ENCODE results near the gene SOX10. TPM values are rescaled to one million over a fixed set of nuclear protein-coding genes. Genes with fewer than 3 reads are reported as not detected.

SOX10 gene
- total and polyA plus RNA-seq, 2 of the 4 experiments (the other 2 are of a cell fraction), result not detected

GRCh38 chr22:38030311-38031133, 46.2 kb upstream of the SOX10 start (continued):
- TF ChIP-seq RFX5 (IDR thresholded peaks at IDR 0.05; ENCODE audit: low read depth, low read length), result no peak

- no peak overlapping the region for H4K91ac ChIP-seq (ENCODE audit: insufficient read depth, low read depth, low read length)
- no peak overlapping the region for H2BK120ac ChIP-seq (ENCODE audit: low read depth, low read length)
- no peak overlapping the region for H4K5ac ChIP-seq (ENCODE audit: low read depth, low read length)
- no peak overlapping the region for H2AFZ ChIP-seq (replicated peaks; ENCODE audit: low read length, poor library complexity)
- H3K9me3 ChIP-seq (ENCODE audit: control insufficient read depth, insufficient read depth, low read length), result no peaks in the 10 kb centered on the region
- no peak overlapping the region for H4K8ac ChIP-seq (ENCODE audit: low read depth in 2 of 2, low read length in 2 of 2)
- H3K9ac ChIP-seq (ENCODE audit: low read depth, low read length), result no peak overlapping the region
- H3K23ac ChIP-seq (ENCODE audit: low read depth, low read length), result no peak overlapping the region
- H3K9me1 ChIP-seq (ENCODE audit: insufficient read depth, low read length), result peaks cover 10% of the 10 kb centered on the region
- POLR2A ChIA-PET (ENCODE audit: unreplicated experiment), result no interaction called here
- in situ Hi-C loops (cut with MboI; ENCODE audit: low sequenced_read_pairs), result no loop called here
- no peak overlapping the region for H3K4me3 ChIP-seq (ENCODE audit: insufficient read depth, low read depth, low read length)
- dilution Hi-C loops (cut with HindIII; ENCODE audit: low sequenced_read_pairs, unreplicated experiment), result no loop called here
- H4K20me1 ChIP-seq (ENCODE audit: insufficient read depth, low read length), result no peaks in the 10 kb centered on the region
- no peak overlapping the region for H2BK20ac ChIP-seq (ENCODE audit: low read depth, low read length)
- no peak overlapping the region for H2BK5ac ChIP-seq (ENCODE audit: low read depth, low read length, poor library complexity, severe bottlenecking)
- H2AK5ac ChIP-seq (ENCODE audit: low read depth, low read length), result no peak overlapping the region
- intact Hi-C loops (cut with micrococcal nuclease), result no loop called here
- H3K4me2 ChIP-seq (ENCODE audit: low read depth, low read length), result no peak overlapping the region
- no peaks in the 10 kb centered on the region; a peak in 1 of 4 replicates for H3K79me1 ChIP-seq (ENCODE audit: low read depth in 1 of 2, low read length in 2 of 2)
- H3K4me1 ChIP-seq (ENCODE audit: control insufficient read depth, insufficient read depth, low read length), result peaks cover 20% of the 10 kb centered on the region
- DNase-seq, result no peak
- no peak for TF ChIP-seq MAZ (IDR thresholded peaks at IDR 0.05; ENCODE audit: borderline replicate concordance, low read depth, low read length)
- TF ChIP-seq FOS (IDR thresholded peaks at IDR 0.05; ENCODE audit: low read depth, low read length), result no peak
- TF ChIP-seq RCOR1 (IDR thresholded peaks at IDR 0.05; ENCODE audit: insufficient replicate concordance, low read length), result no peak
- no peak for TF ChIP-seq CEBPB (IDR thresholded peaks at IDR 0.05; ENCODE audit: low read depth, low read length)
- no peak for TF ChIP-seq RAD21 (IDR thresholded peaks at IDR 0.05; ENCODE audit: low read length)
- TF ChIP-seq SMC3 (IDR thresholded peaks at IDR 0.05; ENCODE audit: low read depth, low read length), result no peak
- TF ChIP-seq MXI1 (IDR thresholded peaks at IDR 0.05; ENCODE audit: borderline replicate concordance, low read depth, low read length), result no peak
- TF ChIP-seq NFE2L2 (IDR thresholded peaks at IDR 0.05; ENCODE audit: low read depth, low read length), result no peak
- H2AK9ac ChIP-seq (replicated peaks; ENCODE audit: low read depth, low read length, poor library complexity), result peak overlapping the region; percentile 42
- 92% methylated on average over 4 of the region's 5 CpGs; no CpG with 5 or more reads in 1 of the 2 experiments for WGBS, 2 experiments (ENCODE audit: extremely low coverage in 2 of 2, insufficient read length in 1 of 2)
- no peaks in the 10 kb centered on the region for H3K36me3 ChIP-seq (ENCODE audit: control insufficient read depth, insufficient read depth, low read length)
- no peak overlapping the region for H3K14ac ChIP-seq (replicated peaks; ENCODE audit: low read depth, low read length)
- no peak overlapping the region for H3K56ac ChIP-seq (ENCODE audit: extremely low read depth, insufficient read depth, low read length)
- H3K27me3 ChIP-seq (ENCODE audit: control insufficient read depth, insufficient read depth, low read length), result peaks cover 18% of the 10 kb centered on the region
- no peak overlapping the region for H3K27ac ChIP-seq (ENCODE audit: insufficient read depth, low read length)
- no peak overlapping the region for H3K18ac ChIP-seq (ENCODE audit: low read depth, low read length)
- no TSS peak for BruUV-seq (replicated peaks)
- H2BK15ac ChIP-seq (ENCODE audit: low read depth, low read length), result no peak overlapping the region
- no peak for ATAC-seq (ENCODE audit: low read depth)
- no peak overlapping the region for H3K4ac ChIP-seq (ENCODE audit: low read depth, low read length)
- CTCF ChIA-PET, result no interaction called here
Measured at GRCh38 chr22:38029901-38030300, 45.5 kb upstream of the SOX10 start.
